Measurements from ENCODE around the gene NLRC3. TPM values are rescaled to one million over a fixed set of nuclear protein-coding genes. Genes with fewer than 3 reads are reported as not detected.

Gene NLRC3
- total and polyA plus RNA-seq, 2 donors from 2014 or later: 0.52 to 5.3 TPM

DNA sequence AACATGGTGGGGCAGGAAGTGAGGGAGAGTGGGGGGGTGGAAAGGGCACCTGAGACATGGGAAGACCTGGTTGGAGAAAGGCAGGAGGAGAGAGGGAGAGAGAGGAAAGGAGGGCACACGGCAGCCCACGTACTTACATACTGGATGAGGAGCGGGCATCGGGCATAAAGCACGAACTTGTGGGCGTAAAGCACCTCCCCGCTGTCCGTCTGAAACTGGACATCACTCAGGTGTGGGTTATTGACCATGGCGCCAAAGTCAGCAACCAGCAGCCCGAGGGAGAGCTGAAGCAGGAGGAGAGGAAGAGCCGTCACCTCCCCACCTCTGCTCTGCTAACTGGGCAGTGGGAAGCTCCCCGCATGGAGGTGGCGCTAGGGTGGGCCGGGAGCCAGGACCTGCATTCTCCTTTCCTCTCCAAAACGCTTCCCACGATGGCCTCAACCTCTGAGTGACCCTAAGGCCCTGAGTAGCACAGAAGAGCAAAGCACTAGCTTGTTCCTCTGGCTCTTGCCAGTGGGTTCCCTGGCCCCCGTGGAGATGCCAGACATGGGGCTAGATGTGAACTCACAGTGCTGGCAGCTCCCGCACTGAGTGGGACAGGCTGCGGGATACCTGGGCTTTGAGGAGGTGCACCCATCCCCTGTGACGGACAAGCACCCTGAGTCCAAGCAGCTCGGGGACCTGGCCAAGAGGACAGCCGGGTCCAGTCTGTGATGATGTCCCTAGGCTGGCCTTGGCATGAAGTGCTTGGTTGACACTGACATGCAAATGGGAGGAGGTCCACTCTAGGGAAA lies 17.3 kb upstream of the NLRC3 start:
- no peak for FAIRE-seq
- Histone ChIP-seq H3K9me3 (ENCODE audit: control insufficient read depth in 2 of 3, insufficient read depth in 1 of 3, low read length in 3 of 3) (no peaks in the 10 kb centered on the region), H3K9ac (ENCODE audit: low read length in 3 of 3) (no peak overlapping the region), H3K4me3 (ENCODE audit: low read length in 3 of 3) (no peak overlapping the region), H3K36me3 (ENCODE audit: control insufficient read depth in 2 of 3, insufficient read depth in 3 of 3, low read length in 3 of 3) (no peaks in the 10 kb centered on the region), H3K4me1 (ENCODE audit: control insufficient read depth in 2 of 3, insufficient read depth in 2 of 3, low read depth in 1 of 3, low read length in 3 of 3) (no peaks in the 10 kb centered on the region), H3K27me3 (ENCODE audit: control insufficient read depth, insufficient read depth, low read length) (no peaks in the 10 kb centered on the region), H3K27ac (ENCODE audit: low read depth in 2 of 2, low read length in 2 of 2) (no peak overlapping the region)
- TF ChIP-seq, protein P1, sequence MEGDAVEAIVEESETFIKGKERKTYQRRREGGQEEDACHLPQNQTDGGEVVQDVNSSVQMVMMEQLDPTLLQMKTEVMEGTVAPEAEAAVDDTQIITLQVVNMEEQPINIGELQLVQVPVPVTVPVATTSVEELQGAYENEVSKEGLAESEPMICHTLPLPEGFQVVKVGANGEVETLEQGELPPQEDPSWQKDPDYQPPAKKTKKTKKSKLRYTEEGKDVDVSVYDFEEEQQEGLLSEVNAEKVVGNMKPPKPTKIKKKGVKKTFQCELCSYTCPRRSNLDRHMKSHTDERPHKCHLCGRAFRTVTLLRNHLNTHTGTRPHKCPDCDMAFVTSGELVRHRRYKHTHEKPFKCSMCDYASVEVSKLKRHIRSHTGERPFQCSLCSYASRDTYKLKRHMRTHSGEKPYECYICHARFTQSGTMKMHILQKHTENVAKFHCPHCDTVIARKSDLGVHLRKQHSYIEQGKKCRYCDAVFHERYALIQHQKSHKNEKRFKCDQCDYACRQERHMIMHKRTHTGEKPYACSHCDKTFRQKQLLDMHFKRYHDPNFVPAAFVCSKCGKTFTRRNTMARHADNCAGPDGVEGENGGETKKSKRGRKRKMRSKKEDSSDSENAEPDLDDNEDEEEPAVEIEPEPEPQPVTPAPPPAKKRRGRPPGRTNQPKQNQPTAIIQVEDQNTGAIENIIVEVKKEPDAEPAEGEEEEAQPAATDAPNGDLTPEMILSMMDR (IDR thresholded peaks at IDR 0.05; ENCODE audit: borderline replicate concordance, extremely low read depth, insufficient read depth): no peak
- DNase-seq: no peak
- intact Hi-C loops (cut with DNase I): no loop called here

DNA sequence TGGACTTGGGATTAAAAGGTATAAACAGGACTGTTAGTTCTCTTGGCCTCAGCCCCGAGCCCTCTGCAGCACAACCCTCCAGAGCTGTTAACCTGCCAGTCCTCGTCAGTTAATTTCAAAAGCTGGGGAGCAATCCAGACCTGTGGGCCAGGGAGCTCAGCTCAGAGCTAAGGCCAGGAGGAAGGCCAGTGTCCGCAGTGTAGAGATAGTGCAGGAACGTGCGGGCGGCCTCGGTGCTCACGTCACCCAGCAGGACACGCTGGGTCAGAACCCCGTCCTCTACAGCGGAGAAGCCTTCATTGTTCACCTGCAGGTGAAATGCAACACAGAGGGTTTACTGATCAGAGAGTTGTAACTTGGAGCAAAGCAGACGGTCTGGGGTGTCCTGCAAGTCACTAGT lies 15.4 kb upstream of the NLRC3 start:
- DNase-seq (no peak), FAIRE-seq (no peak)
- no peaks in the 10 kb centered on the region for H3K27me3 ChIP-seq (ENCODE audit: control insufficient read depth, insufficient read depth, low read length)
- no peaks in the 10 kb centered on the region for H3K36me3 ChIP-seq (ENCODE audit: control insufficient read depth in 2 of 3, insufficient read depth in 3 of 3, low read length in 3 of 3)
- intact Hi-C loops (cut with DNase I): no loop called here
- H3K4me3 ChIP-seq (ENCODE audit: low read length in 3 of 3): no peak overlapping the region
- no peaks in the 10 kb centered on the region for H3K9me3 ChIP-seq (ENCODE audit: control insufficient read depth in 2 of 3, insufficient read depth in 1 of 3, low read length in 3 of 3)
- TF ChIP-seq, protein P1 (IDR thresholded peaks at IDR 0.05; ENCODE audit: borderline replicate concordance, extremely low read depth, insufficient read depth): no peak
- no peak overlapping the region for H3K27ac ChIP-seq (ENCODE audit: low read depth in 2 of 2, low read length in 2 of 2)
- no peaks in the 10 kb centered on the region for H3K4me1 ChIP-seq (ENCODE audit: control insufficient read depth in 2 of 3, insufficient read depth in 2 of 3, low read depth in 1 of 3, low read length in 3 of 3)
- H3K9ac ChIP-seq (ENCODE audit: low read length in 3 of 3): no peak overlapping the region

DNA sequence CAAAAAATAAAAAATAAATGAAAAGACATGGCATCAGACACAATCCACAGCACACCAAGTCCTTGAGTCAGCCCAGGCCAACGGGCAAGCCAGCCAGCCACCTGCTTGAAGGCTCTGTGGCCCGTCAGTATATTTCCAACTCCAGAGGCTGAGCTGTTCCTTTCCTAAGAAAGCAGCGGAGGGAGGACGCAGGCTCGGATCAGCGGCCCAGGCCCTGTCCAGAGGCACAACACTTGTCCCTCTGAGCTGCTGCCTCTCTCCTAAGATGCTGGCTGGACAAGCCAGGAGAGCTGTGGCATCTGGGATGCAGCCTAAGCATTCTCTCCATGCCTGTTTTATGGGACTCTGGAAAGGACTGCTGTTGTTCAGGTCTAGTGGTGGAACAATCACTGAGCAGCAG lies 14.8 kb upstream of the NLRC3 start:
- TF ChIP-seq, protein P1 (IDR thresholded peaks at IDR 0.05; ENCODE audit: borderline replicate concordance, extremely low read depth, insufficient read depth): no peak
- intact Hi-C loops (cut with DNase I): no loop called here
- DNase-seq (no peak), FAIRE-seq (no peak)
- H3K4me1 ChIP-seq (ENCODE audit: control insufficient read depth in 2 of 3, insufficient read depth in 2 of 3, low read depth in 1 of 3, low read length in 3 of 3): no peaks in the 10 kb centered on the region
- no peak overlapping the region for H3K9ac ChIP-seq (ENCODE audit: low read length in 3 of 3)
- no peaks in the 10 kb centered on the region for H3K9me3 ChIP-seq (ENCODE audit: control insufficient read depth in 2 of 3, insufficient read depth in 1 of 3, low read length in 3 of 3)
- H3K36me3 ChIP-seq (ENCODE audit: control insufficient read depth in 2 of 3, insufficient read depth in 3 of 3, low read length in 3 of 3): no peaks in the 10 kb centered on the region
- H3K4me3 ChIP-seq (ENCODE audit: low read length in 3 of 3): no peak overlapping the region
- no peaks in the 10 kb centered on the region for H3K27me3 ChIP-seq (ENCODE audit: control insufficient read depth, insufficient read depth, low read length)
- H3K27ac ChIP-seq (ENCODE audit: low read depth in 2 of 2, low read length in 2 of 2): no peak overlapping the region
